ENCODE results near the gene WASHC3. TPM values are rescaled to one million over a fixed set of nuclear protein-coding genes. Genes with fewer than 3 reads are reported as not detected.

WASHC3 gene
- total and polyA plus RNA-seq, 2 donors (not counting 3 experiments of a cell fraction or from before 2014, with no cell fraction given): 27.8 to 28.8 TPM

- Histone ChIP-seq H3K4me3 (replicated peaks in 1 of 3; ENCODE audit: insufficient read depth in 1 of 3, low read depth in 1 of 3, low read length in 3 of 3) (no peak overlapping the region), H3K9ac (replicated peaks; ENCODE audit: extremely low read depth, insufficient read depth, low read length) (no peak overlapping the region), H3K9me1 (replicated peaks; ENCODE audit: control insufficient read depth, extremely low read depth, insufficient read depth, low read length) (no peaks in the 10 kb centered on the region), H3K27me3 (ENCODE audit: control insufficient read depth in 2 of 2, insufficient read depth in 2 of 2, low read length in 2 of 2) (no peaks in the 10 kb centered on the region), H3K27ac (ENCODE audit: insufficient read depth, low read depth, low read length) (no peak overlapping the region), H3K36me3 (ENCODE audit: control insufficient read depth in 2 of 2, extremely low read depth in 1 of 2, insufficient read depth in 2 of 2, low read length in 2 of 2) (no peaks in the 10 kb centered on the region), H3K9me3 (replicated peaks; ENCODE audit: control insufficient read depth, insufficient read depth, low read length) (no peaks in the 10 kb centered on the region), H3K4me2 (ENCODE audit: insufficient read depth, low read length) (no peak overlapping the region), H2AFZ (ENCODE audit: low read depth, low read length) (no peak overlapping the region), H3K79me2 (ENCODE audit: control insufficient read depth, insufficient read depth, low read length) (no peaks in the 10 kb centered on the region), H4K20me1 (replicated peaks; ENCODE audit: control insufficient read depth, extremely low read depth, insufficient read depth, low read length) (no peaks in the 10 kb centered on the region), H3K4me1 (ENCODE audit: control insufficient read depth, extremely low read depth, insufficient read depth, low read length) (no peaks in the 10 kb centered on the region)
- BruUV-seq (replicated peaks): no TSS peak
- no peak for DNase-seq (ENCODE audit: low read depth, low spot score)
- ChIA-PET CTCF (interaction anchor here (2.9 kb wide), 1 partner anchor 10 kb away, joined by 6 read pairs; no protein-coding TSS in a partner anchor), POLR2A (no interaction called here)
- intact Hi-C loops (cut with micrococcal nuclease) (no loop called here), dilution Hi-C loops (cut with MboI; ENCODE audit: extremely low pct_ligation_motif_present, low sequenced_read_pairs) (no loop called here)
- no peak for FAIRE-seq
- TF ChIP-seq CTCF (IDR thresholded peaks at IDR 0.05; ENCODE audit: extremely low read depth in 1 of 2, insufficient read depth in 1 of 2, low read depth in 1 of 2, low read length in 2 of 2) (no peak), GATA2 (IDR thresholded peaks at IDR 0.05; ENCODE audit: insufficient read depth, insufficient read length, low read depth, low read length) (no peak), POLR2AphosphoS5 (IDR thresholded peaks at IDR 0.05; ENCODE audit: insufficient read depth, low read depth, low read length) (no peak), MYC (IDR thresholded peaks at IDR 0.05; ENCODE audit: low read depth, low read length) (no peak), POLR2A (IDR thresholded peaks at IDR 0.05; ENCODE audit: low read depth, low read length) (no peak), FOS (IDR thresholded peaks at IDR 0.05; ENCODE audit: borderline replicate concordance, insufficient read depth, low read length) (no peak), JUN (IDR thresholded peaks at IDR 0.05; ENCODE audit: borderline replicate concordance, insufficient read depth, insufficient read length, low read depth) (no peak), EZH2 (IDR thresholded peaks at IDR 0.05; ENCODE audit: borderline replicate concordance, low read depth, low read length, severe bottlenecking) (no peak), MAX (IDR thresholded peaks at IDR 0.05; ENCODE audit: insufficient read depth, insufficient read length) (no peak)
These were observed 94.3 kb downstream of the WASHC3 start for GRCh38 chr12:101967506-101967905.

Data from endothelial cell of umbilical vein (primary cell).